Astrocyte of the spinal cord (primary cell): ENCODE results near the gene PTPN7.
"Not testable (repeated sequence)": the region's sequence is repeated elsewhere in the genome, so short reads cannot be mapped to it uniquely, and the experiment has no call there.

Experiments
- DNase-seq: peaks from one replicate; pipeline ENCODE4 v3.0.0; 2011; ENCODE audit warnings: low read depth, low spot score
- H3K4me3 ChIP-seq: 2 replicates; pipeline ENCODE4 v1.5.1; 2011; ENCODE audit warnings: low read depth, mild to moderate bottlenecking, low read length, moderate library complexity
- in situ Hi-C: cut with HindIII; loops from 2 replicates; pipeline ENCODE4 v1.10.0; 2017; ENCODE audit warnings: low sequenced_read_pairs
- TF ChIP-seq, protein P1 (sequence below): IDR thresholded peaks from 2 replicates; pipeline ENCODE4 v1.5.1; 2012; ENCODE audit warnings: low read depth, mild to moderate bottlenecking, low read length, inconsistent platforms

PTPN7 gene

DNA sequence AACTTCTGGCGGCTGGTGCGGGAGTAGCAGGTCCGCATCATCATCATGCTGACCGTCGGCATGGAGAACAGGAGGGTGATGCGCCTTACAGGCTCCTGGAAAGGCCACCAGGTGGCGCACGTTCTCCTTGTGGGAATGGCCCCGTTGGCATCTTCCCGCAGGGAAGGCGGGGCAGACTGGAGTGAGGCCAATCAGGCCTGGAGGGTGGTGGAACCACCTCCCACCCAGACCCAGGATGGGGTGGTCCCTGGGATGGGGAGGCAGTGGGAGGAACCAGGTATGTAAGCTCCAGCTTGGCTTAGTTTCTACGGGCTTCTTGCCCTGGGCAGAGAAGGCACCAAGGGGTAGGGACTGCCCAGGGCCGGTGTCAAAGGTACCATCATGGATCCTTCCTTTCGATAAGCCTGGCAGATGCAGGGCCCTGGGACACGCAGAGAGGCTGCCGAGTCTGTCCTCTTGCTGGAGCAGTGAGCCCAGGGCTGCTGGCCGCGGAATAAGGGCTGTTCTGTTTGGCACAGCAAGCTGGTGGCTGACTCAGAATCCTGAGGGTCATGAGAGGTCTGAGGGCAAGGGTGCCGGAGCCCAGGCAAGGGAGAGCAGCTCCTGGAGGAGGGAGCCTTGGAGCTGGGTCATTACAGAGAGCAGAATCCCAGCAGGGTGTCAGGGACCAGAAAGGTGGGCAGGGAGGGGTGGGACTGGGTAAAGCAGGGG lies 24.5 kb upstream of the PTPN7 start:
- in situ Hi-C loops: no loop called here
- peak; percentile 80 for DNase-seq
- H3K4me3 ChIP-seq: no peak overlapping the region
- TF ChIP-seq, protein P1, sequence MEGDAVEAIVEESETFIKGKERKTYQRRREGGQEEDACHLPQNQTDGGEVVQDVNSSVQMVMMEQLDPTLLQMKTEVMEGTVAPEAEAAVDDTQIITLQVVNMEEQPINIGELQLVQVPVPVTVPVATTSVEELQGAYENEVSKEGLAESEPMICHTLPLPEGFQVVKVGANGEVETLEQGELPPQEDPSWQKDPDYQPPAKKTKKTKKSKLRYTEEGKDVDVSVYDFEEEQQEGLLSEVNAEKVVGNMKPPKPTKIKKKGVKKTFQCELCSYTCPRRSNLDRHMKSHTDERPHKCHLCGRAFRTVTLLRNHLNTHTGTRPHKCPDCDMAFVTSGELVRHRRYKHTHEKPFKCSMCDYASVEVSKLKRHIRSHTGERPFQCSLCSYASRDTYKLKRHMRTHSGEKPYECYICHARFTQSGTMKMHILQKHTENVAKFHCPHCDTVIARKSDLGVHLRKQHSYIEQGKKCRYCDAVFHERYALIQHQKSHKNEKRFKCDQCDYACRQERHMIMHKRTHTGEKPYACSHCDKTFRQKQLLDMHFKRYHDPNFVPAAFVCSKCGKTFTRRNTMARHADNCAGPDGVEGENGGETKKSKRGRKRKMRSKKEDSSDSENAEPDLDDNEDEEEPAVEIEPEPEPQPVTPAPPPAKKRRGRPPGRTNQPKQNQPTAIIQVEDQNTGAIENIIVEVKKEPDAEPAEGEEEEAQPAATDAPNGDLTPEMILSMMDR: peak; percentile 95

DNA sequence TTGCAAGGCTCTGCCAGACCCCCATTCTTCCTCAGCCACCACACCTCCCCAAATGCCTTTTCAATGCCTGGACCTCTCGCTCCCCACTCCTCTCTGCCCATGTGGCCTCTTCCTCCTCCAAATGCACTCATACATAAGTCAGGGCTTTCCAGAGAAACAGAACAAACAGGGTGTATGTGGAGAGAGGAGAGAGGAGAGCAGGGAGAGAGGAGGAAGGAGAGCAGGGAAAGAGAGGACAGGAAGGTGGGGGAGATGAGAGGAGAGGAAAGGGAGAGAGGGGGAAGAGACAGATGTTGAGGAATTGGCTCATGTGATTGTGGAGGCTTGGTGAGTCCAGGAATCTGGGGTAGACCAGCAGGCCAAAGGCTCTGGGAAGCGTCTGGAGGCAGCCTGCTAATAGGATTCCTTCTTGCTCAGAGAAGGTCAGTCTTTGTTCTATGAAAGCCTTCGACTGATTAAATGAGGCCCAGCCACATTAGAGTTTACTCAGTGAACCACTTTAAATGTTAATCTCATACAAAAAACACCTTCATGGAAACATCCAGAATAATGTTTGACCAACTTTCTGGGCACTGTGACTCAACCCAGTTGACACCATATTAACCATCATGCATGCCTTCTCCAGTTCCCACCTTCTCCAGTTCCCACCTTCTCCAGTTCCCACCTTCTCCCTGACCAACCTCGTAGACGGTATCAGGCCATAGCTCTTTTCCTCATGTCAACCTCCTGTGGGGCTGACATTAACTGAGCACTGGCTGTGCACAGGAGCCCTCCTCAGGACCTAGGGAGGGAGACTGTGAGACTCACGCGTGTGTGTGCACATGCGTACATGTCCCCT lies 21.9 kb upstream of the PTPN7 start:
- DNase-seq: no peak
- TF ChIP-seq, protein P1: no peak
- in situ Hi-C loops: no loop called here
- no peak overlapping the region for H3K4me3 ChIP-seq

DNA sequence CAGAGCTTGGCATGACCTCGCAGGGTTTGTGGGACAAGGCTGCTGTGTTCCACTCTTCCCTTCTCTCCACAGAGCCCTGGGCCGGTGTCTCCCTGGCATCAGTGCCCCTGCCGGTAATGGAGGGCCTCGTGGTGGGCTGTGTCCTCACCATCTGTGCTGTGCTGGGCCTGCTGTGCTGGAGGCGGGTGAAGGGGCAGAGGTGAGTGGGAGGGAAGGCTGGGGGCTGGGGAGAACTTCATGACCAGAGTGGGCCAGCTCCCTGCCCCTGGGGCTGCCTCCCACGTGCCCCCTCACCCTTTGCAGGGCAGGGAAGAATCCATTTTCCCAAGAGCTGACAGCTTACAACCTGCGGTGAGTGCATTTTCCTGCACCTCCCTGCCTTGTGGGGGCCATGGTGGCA lies 21.2 kb upstream of the PTPN7 start:
- no peak overlapping the region for H3K4me3 ChIP-seq
- no peak for DNase-seq
- in situ Hi-C loops: no loop called here
- TF ChIP-seq, protein P1: no peak

DNA sequence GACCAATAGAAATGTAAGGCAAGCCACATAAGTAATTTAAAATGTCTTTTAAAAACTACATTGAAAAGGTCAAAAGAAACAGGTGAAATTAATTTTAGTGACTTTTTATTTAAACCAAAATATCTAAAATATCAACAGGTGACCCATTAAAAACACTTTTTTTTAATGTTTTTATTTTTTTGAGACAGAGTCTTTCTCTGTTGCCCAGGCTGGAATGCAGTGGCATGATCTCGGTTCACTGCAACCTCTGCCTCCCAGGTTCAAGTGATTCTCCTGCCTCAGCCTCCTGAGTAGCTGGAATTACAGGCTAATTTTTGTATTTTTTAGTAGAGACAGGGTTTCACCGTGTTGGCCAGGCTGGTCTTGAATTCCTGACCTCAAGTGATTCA lies 20.3 kb upstream of the PTPN7 start:
- DNase-seq, in situ Hi-C loops, H3K4me3 ChIP-seq: not testable (repeated sequence)

DNA sequence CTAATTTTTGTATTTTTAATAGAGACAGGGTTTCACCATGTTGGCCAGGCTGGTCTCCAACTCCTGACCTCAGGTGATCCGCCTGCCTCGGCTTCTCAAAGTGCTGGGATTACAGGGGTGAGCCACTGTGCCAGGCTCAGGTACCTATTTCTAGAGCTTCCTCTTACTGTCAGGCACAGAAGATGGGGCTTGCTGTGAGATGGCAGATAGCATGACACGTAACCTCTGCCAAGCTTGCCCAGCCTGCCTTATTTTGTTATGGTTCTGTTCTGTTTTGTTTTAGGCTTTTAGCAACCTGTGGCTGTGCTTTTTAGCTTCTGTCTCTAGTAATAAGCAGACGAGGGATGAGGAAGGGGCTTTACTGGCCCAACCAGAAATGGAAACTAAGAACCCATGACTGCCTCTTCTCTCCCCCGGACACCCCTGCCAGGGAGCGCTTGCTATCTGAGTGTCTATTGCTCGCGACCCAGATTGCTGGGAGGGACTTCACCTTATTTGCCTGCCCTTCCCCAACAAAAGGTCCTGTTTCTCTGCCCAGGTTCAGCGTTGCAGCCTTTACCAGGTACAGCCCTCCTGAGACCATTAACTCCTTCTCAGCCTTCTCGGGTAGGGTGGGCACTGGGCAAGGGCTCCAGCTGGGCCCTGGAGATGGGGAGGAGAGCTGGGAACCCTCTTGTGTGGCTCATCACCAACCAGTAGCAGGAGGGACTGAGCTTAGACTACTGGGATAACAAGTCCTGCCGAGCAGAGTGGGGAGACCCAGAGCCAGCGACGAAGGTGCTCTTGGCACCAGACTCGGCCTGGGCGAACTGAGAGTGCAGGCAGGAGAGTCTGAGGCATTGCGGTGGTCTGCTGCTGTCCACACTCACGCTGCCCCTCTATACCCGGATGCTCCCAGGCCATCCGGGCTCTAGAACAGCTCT lies 19.7 kb upstream of the PTPN7 start:
- no peak for DNase-seq
- H3K4me3 ChIP-seq: no peak overlapping the region
- in situ Hi-C loops: no loop called here
- TF ChIP-seq, protein P1: no peak

DNA sequence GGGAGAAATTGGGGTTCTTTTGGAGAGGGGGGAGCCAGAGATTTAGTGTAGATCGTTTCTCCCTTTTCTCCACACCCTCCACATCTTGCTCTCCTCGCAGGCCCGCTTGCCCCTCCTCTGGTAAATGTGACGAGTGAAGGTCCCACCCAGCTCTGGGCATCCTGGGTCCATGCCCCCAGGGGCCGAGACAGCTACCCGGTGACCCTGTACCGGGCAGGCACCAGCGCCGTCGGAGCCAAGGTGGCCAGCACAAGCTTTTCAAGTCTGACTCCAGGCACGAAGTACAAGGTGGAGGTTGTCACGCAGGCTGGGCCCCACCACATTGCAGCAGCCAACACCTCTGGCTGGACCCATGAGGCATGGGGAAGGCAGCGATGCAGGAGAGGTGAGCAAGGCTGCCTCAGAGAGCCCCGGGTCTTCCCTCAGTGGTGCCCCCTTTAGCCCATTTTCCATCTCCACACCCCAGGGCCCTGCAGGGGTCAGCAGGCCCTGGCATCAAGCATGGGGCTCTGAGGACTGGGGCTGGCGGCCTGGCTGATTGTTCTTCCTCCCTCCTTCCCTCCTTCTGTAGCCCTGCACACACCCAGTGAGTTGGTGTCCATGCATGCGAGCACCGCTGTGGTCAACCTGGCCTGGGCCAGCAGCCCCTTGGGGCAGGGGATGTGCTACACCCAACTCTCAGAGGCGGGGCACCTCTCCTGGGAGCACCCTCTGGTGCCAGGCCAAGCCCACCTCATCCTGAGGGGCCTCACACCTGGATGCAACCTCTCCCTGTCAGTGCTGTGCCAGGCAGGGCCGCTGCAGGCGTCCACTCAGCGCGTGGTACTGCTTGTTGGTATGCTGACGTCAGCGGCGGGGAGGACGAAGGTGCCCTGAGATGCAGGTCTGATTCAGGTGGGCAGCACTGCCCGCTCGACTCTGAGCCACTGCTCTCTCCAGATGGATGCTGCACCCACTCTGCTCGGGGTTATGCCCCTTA lies 16.8 kb upstream of the PTPN7 start:
- no peak overlapping the region for H3K4me3 ChIP-seq
- TF ChIP-seq, protein P1: no peak
- in situ Hi-C loops: no loop called here
- no peak for DNase-seq
